Neural progenitor cell (in vitro differentiated cells): ENCODE data around the gene POLE3. TPM values are rescaled to one million over a fixed set of nuclear protein-coding genes. Genes with fewer than 3 reads are reported as not detected.

ENCODE experiments used
- DNase-seq: peaks from one replicate; pipeline ENCODE4 v3.0.0-alpha.2; 2016; ENCODE audit warnings: low spot score
- H2AFZ ChIP-seq: fragments of 200-600 bp; sonication (generic); replicated peaks from 2 replicates; pipeline ENCODE4 v1.6.1; 2016; ENCODE audit warnings: antibody characterized with exemption
- H3F3A ChIP-seq: fragments of 200-600 bp; sonication (generic); 2 replicates; pipeline ENCODE4 v1.6.1; 2016; ENCODE audit warnings: antibody characterized with exemption, low read depth
- H3K27ac ChIP-seq: fragments of 200-600 bp; sonication (generic); 2 replicates; pipeline ENCODE4 v1.5.1; 2016; ENCODE audit warnings: mild to moderate bottlenecking
- H3K27me3 ChIP-seq: fragments of 200-600 bp; sonication (generic); 2 replicates; pipeline ENCODE4 v1.6.1; 2016; ENCODE audit warnings: mild to moderate bottlenecking, moderate library complexity
- H3K36me3 ChIP-seq: fragments of 200-600 bp; sonication (generic); 2 replicates; pipeline ENCODE4 v1.5.1; 2016
- H3K4me1 ChIP-seq: fragments of 200-600 bp; sonication (generic); 2 replicates; pipeline ENCODE4 v1.6.1; 2016; ENCODE audit warnings: mixed run types
- H3K4me2 ChIP-seq: fragments of 200-600 bp; sonication (generic); 2 replicates; pipeline ENCODE4 v1.6.1; 2016
- H3K4me3 ChIP-seq: fragments of 200-600 bp; sonication (generic); 2 replicates; pipeline ENCODE4 v1.5.1; 2016
- H3K79me2 ChIP-seq: fragments of 200-600 bp; sonication (generic); 2 replicates; pipeline ENCODE4 v1.6.1; 2016; ENCODE audit warnings: low read depth
- H3K9ac ChIP-seq: fragments of 200-600 bp; sonication (generic); 2 replicates; pipeline ENCODE4 v1.6.1; 2016
- H3K9me3 ChIP-seq: fragments of 200-600 bp; sonication (generic); 2 replicates; pipeline ENCODE4 v1.5.1; 2016; ENCODE audit warnings: low read depth
- H4K20me1 ChIP-seq: fragments of 200-600 bp; sonication (generic); 2 replicates; pipeline ENCODE4 v1.6.1; 2016; ENCODE audit warnings: low read depth
- H3K27ac Mint-ChIP-seq: 3 replicates; pipeline ENCODE4 v1.8.0; 2021; ENCODE audit warnings: mixed read lengths
- H3K27me3 Mint-ChIP-seq: 2 replicates; pipeline ENCODE4 v1.8.0; 2022; ENCODE audit warnings: low read depth, mild to moderate bottlenecking, inconsistent platforms, moderate library complexity, mixed read lengths; ENCODE audit not compliant: insufficient read depth
- H3K36me3 Mint-ChIP-seq: 3 replicates; pipeline ENCODE4 v1.8.0; 2021; ENCODE audit warnings: mixed read lengths
- H3K4me1 Mint-ChIP-seq: 3 replicates; pipeline ENCODE4 v1.8.0; 2021; ENCODE audit warnings: mixed read lengths
- H3K4me3 Mint-ChIP-seq: 3 replicates; pipeline ENCODE4 v1.8.0; 2021; ENCODE audit warnings: mild to moderate bottlenecking, moderate library complexity, mixed read lengths
- H3K9me3 Mint-ChIP-seq: 3 replicates; pipeline ENCODE4 v1.8.0; 2020; ENCODE audit warnings: mixed read lengths
- EZH2 ChIP-seq: fragments of 200-600 bp; sonication (generic); IDR thresholded peaks from 2 replicates; pipeline ENCODE4 v1.6.1; 2017; ENCODE audit warnings: antibody characterized with exemption, mild to moderate bottlenecking, moderate library complexity
- EZH2phosphoT487 ChIP-seq: fragments of 200-600 bp; sonication (generic); IDR thresholded peaks from 2 replicates; pipeline ENCODE4 v1.6.1; 2017; ENCODE audit warnings: antibody characterized with exemption
- total RNA-seq: library from RNA; depleted of rRNA; stranded (reverse); fragments of >200 nt; gene quantifications from 2 replicates; pipeline ENCODE4 v1.2.3, GENCODE V29; 2015; ENCODE audit warnings: low replicate concordance
- TF ChIP-seq, protein P1 (sequence below): fragments of 200-600 bp; sonication (generic); IDR thresholded peaks from 2 replicates; pipeline ENCODE4 v1.5.1; 2017; ENCODE audit warnings: antibody characterized with exemption, mild to moderate bottlenecking

Gene POLE3
- total RNA-seq, 1 donor from 2014 or later: 57.8 TPM

DNA sequence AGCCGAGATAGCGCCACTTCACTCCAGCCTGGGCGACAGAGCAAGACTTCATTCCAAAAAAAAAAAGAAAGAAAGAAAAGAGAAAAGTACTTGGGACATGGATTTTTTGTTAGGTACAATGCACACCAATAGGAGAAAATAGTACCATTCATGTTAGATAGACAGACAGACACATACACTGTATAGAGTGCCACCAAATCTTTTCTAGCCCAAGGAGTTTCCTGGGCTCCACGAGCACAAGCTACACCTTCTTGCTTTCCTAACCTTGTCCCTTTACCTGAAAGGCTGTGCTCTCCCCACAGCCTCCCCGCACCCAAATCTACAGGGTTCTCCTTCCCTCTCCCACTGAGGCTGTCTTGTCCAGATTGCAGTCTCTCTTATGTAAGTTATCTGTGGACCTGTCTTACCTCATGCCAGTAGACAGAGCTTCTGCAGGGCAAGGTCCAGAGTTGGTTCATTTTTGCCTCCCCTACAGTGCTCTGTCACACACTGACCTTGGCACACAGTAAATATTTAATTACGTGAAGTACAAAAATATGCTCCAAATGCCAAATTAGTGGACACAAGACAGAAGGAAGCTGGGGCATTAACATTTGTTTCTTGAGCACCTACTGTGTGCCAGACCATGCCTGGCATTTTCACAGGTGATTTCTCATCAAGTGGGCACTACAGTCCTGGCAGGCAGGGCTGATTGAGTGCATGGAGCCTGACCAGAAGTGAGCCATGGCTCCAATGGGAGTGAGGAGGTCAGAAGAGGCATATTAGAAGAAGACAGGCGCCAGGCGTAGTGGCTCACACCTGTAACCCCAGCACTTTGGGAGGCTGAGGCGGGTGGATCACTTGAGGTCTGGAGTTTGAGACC is 15.2 kb downstream of the POLE3 start:
- no peak for DNase-seq
- Mint-ChIP-seq H3K27me3 (no peaks in the 10 kb centered on the region), H3K36me3 (peaks cover 6% of the 10 kb centered on the region), H3K4me1 (peaks cover 9% of the 10 kb centered on the region), H3K4me3 (no peak overlapping the region), H3K27ac (no peak overlapping the region), H3K9me3 (no peaks in the 10 kb centered on the region)
- no peaks in the 10 kb centered on the region for H3K36me3 ChIP-seq
- H2AFZ ChIP-seq: no peak overlapping the region
- H3K4me3 ChIP-seq: no peak overlapping the region
- H3K4me2 ChIP-seq: no peak overlapping the region
- peaks cover 9% of the 10 kb centered on the region for H3K79me2 ChIP-seq
- H3K27me3 ChIP-seq: no peaks in the 10 kb centered on the region
- no peak overlapping the region for H3K9ac ChIP-seq
- TF ChIP-seq EZH2 (no peak), EZH2phosphoT487 (no peak)
- TF ChIP-seq, protein P1, sequence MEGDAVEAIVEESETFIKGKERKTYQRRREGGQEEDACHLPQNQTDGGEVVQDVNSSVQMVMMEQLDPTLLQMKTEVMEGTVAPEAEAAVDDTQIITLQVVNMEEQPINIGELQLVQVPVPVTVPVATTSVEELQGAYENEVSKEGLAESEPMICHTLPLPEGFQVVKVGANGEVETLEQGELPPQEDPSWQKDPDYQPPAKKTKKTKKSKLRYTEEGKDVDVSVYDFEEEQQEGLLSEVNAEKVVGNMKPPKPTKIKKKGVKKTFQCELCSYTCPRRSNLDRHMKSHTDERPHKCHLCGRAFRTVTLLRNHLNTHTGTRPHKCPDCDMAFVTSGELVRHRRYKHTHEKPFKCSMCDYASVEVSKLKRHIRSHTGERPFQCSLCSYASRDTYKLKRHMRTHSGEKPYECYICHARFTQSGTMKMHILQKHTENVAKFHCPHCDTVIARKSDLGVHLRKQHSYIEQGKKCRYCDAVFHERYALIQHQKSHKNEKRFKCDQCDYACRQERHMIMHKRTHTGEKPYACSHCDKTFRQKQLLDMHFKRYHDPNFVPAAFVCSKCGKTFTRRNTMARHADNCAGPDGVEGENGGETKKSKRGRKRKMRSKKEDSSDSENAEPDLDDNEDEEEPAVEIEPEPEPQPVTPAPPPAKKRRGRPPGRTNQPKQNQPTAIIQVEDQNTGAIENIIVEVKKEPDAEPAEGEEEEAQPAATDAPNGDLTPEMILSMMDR: no peak
- no peak overlapping the region for H3K27ac ChIP-seq
- no peaks in the 10 kb centered on the region for H3F3A ChIP-seq
- peaks cover 4% of the 10 kb centered on the region for H4K20me1 ChIP-seq
- H3K9me3 ChIP-seq: no peaks in the 10 kb centered on the region
- peaks cover 9% of the 10 kb centered on the region for H3K4me1 ChIP-seq

DNA sequence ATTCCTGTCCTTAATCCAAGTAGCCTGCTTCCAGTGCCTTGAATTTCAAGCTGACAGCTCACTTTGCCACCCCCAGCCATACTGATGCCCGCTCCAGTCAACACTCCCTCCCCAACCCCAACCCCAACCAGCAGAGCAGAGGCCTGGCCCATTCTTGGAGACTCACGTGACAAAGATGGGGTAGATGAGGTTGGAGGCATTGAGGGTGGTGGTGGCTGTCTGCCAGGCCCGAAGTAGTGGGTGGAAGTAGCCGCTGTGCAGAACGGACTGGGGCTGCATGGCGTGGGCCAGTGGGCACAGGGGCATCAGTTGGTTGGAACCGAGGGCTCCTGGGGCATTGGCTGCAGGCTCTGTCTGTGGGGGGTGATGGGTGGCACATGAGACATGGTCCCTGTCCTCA is 17.2 kb downstream of the POLE3 start:
- peaks cover 9% of the 10 kb centered on the region for H3K36me3 Mint-ChIP-seq
- no peak for TF ChIP-seq EZH2
- no peak for TF ChIP-seq EZH2phosphoT487
- TF ChIP-seq, protein P1: no peak
- no peaks in the 10 kb centered on the region for H3K27me3 Mint-ChIP-seq
- H3K9me3 Mint-ChIP-seq: no peaks in the 10 kb centered on the region
- Histone ChIP-seq H3K9ac (no peak overlapping the region), H3K9me3 (no peaks in the 10 kb centered on the region), H3K4me2 (no peak overlapping the region), H3K4me1 (peaks cover 5% of the 10 kb centered on the region), H3K27ac (no peak overlapping the region), H3K27me3 (no peaks in the 10 kb centered on the region), H3K36me3 (no peaks in the 10 kb centered on the region), H4K20me1 (no peaks in the 10 kb centered on the region), H2AFZ (no peak overlapping the region), H3K4me3 (no peak overlapping the region), H3K79me2 (no peaks in the 10 kb centered on the region), H3F3A (no peaks in the 10 kb centered on the region)
- DNase-seq: no peak
- H3K27ac Mint-ChIP-seq: no peak overlapping the region
- H3K4me1 Mint-ChIP-seq: no peaks in the 10 kb centered on the region
- no peak overlapping the region for H3K4me3 Mint-ChIP-seq

GRCh38 chr9:113391917-113392316 is 18.6 kb downstream of the POLE3 start:
- Mint-ChIP-seq H3K27me3 (peaks cover 5% of the 10 kb centered on the region), H3K9me3 (no peaks in the 10 kb centered on the region), H3K4me1 (no peaks in the 10 kb centered on the region), H3K36me3 (peaks cover 14% of the 10 kb centered on the region), H3K27ac (no peak overlapping the region), H3K4me3 (no peak overlapping the region)
- no peak for DNase-seq
- H3K27ac ChIP-seq: no peak overlapping the region
- no peaks in the 10 kb centered on the region for H4K20me1 ChIP-seq
- no peak overlapping the region for H3K4me2 ChIP-seq
- H3F3A ChIP-seq: no peaks in the 10 kb centered on the region
- no peak overlapping the region for H2AFZ ChIP-seq
- no peak overlapping the region for H3K9ac ChIP-seq
- no peaks in the 10 kb centered on the region for H3K36me3 ChIP-seq
- TF ChIP-seq, protein P1: no peak
- TF ChIP-seq EZH2: no peak
- H3K9me3 ChIP-seq: no peaks in the 10 kb centered on the region
- H3K27me3 ChIP-seq: no peaks in the 10 kb centered on the region
- H3K4me3 ChIP-seq: no peak overlapping the region
- H3K79me2 ChIP-seq: no peaks in the 10 kb centered on the region
- H3K4me1 ChIP-seq: no peaks in the 10 kb centered on the region
